Ishikawa (cell line): ENCODE results near the gene SPATA21.

ENCODE experiments used
- EGR1 ChIP-seq: IDR thresholded peaks from 2 replicates; pipeline ENCODE4 v1.6.1; 2012
- EP300 ChIP-seq: IDR thresholded peaks from 2 replicates; pipeline ENCODE4 v1.6.1; 2012; ENCODE audit warnings: borderline replicate concordance
- FOXM1 ChIP-seq: IDR thresholded peaks from 2 replicates; pipeline ENCODE4 v1.6.1; 2012; ENCODE audit warnings: low read depth, borderline replicate concordance
- MAX ChIP-seq: IDR thresholded peaks from 2 replicates; pipeline ENCODE4 v1.6.1; 2012
- RAD21 ChIP-seq: IDR thresholded peaks from 2 replicates; pipeline ENCODE4 v1.6.1; 2012; ENCODE audit warnings: low read depth
- TAF1 ChIP-seq: IDR thresholded peaks from 2 replicates; pipeline ENCODE4 v1.6.1; 2012; ENCODE audit warnings: low read depth, mild to moderate bottlenecking
- USF1 ChIP-seq: IDR thresholded peaks from 2 replicates; pipeline ENCODE4 v1.6.1; 2012
- ZBTB7A ChIP-seq: IDR thresholded peaks from 2 replicates; pipeline ENCODE4 v1.6.1; 2012; ENCODE audit warnings: low read depth
- TF ChIP-seq, protein P1 (sequence below): IDR thresholded peaks from 2 replicates; pipeline ENCODE4 v1.6.1; 2012; ENCODE audit warnings: low read depth, mild to moderate bottlenecking

- TF ChIP-seq FOXM1, result no peak
- no peak for TF ChIP-seq MAX
- TF ChIP-seq, protein P1, sequence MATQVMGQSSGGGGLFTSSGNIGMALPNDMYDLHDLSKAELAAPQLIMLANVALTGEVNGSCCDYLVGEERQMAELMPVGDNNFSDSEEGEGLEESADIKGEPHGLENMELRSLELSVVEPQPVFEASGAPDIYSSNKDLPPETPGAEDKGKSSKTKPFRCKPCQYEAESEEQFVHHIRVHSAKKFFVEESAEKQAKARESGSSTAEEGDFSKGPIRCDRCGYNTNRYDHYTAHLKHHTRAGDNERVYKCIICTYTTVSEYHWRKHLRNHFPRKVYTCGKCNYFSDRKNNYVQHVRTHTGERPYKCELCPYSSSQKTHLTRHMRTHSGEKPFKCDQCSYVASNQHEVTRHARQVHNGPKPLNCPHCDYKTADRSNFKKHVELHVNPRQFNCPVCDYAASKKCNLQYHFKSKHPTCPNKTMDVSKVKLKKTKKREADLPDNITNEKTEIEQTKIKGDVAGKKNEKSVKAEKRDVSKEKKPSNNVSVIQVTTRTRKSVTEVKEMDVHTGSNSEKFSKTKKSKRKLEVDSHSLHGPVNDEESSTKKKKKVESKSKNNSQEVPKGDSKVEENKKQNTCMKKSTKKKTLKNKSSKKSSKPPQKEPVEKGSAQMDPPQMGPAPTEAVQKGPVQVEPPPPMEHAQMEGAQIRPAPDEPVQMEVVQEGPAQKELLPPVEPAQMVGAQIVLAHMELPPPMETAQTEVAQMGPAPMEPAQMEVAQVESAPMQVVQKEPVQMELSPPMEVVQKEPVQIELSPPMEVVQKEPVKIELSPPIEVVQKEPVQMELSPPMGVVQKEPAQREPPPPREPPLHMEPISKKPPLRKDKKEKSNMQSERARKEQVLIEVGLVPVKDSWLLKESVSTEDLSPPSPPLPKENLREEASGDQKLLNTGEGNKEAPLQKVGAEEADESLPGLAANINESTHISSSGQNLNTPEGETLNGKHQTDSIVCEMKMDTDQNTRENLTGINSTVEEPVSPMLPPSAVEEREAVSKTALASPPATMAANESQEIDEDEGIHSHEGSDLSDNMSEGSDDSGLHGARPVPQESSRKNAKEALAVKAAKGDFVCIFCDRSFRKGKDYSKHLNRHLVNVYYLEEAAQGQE, result no peak
- TF ChIP-seq EGR1, result no peak
- TF ChIP-seq USF1, result no peak
- TF ChIP-seq EP300, result no peak
- TF ChIP-seq ZBTB7A, result no peak
- no peak for TF ChIP-seq TAF1
- no peak for TF ChIP-seq RAD21
These were observed 49.7 kb downstream of the SPATA21 start for GRCh38 chr1:16387201-16388188.
